ENCODE measurements around the gene COX6B1.
"Not testable (repeated sequence)": the region's sequence is repeated elsewhere in the genome, so short reads cannot be mapped to it uniquely, and the experiment has no call there.

The COX6B1 gene

GRCh38 chr19:35669566-35669965 is 21.4 kb downstream of the COX6B1 start:
- no peak for DNase-seq

GRCh38 chr19:35669974-35670373 is 21.9 kb downstream of the COX6B1 start:
- no peak for DNase-seq

- DNase-seq: no peak
These were observed 22.6 kb downstream of the COX6B1 start for GRCh38 chr19:35670686-35671085.

GRCh38 chr19:35671818-35672217 is 23.7 kb downstream of the COX6B1 start:
- DNase-seq: no peak

GRCh38 chr19:35673121-35673804 is 25.1 kb downstream of the COX6B1 start:
- DNase-seq: no peak

- no peak for DNase-seq
These were observed 27.5 kb downstream of the COX6B1 start for GRCh38 chr19:35675589-35676140.

GRCh38 chr19:35689836-35690235 is 41.7 kb downstream of the COX6B1 start:
- DNase-seq: no peak

GRCh38 chr19:35691106-35691505 is 43.0 kb downstream of the COX6B1 start:
- DNase-seq: not testable (repeated sequence)

- DNase-seq: no peak
These were observed 43.9 kb downstream of the COX6B1 start for GRCh38 chr19:35692010-35692409.

- no peak for DNase-seq
These were observed 45.3 kb downstream of the COX6B1 start for GRCh38 chr19:35693422-35693821.

- DNase-seq: peak; percentile 60
These were observed 45.9 kb downstream of the COX6B1 start for GRCh38 chr19:35693835-35694599.

- DNase-seq: no peak
These were observed 47.8 kb downstream of the COX6B1 start for GRCh38 chr19:35695895-35696422.

- DNase-seq: no peak
These were observed 48.7 kb downstream of the COX6B1 start for GRCh38 chr19:35696835-35697234.

- DNase-seq: peak; percentile 84
These were observed 54.3 kb downstream of the COX6B1 start for GRCh38 chr19:35702223-35703012.

GRCh38 chr19:35703343-35703742 is 55.2 kb downstream of the COX6B1 start:
- DNase-seq: no peak

- DNase-seq: no peak
These were observed 56.1 kb downstream of the COX6B1 start, which contains the start of gene ZBTB32 for GRCh38 chr19:35704218-35704617. Gene ZBTB32, plus strand, starts transcription at chr19:35704558. Its CDS starts 10,069 bp downstream, at chr19:35714627.

All from GF-D8 (cell line).